ENCODE data around the gene C1GALT1C1L.

DNA sequence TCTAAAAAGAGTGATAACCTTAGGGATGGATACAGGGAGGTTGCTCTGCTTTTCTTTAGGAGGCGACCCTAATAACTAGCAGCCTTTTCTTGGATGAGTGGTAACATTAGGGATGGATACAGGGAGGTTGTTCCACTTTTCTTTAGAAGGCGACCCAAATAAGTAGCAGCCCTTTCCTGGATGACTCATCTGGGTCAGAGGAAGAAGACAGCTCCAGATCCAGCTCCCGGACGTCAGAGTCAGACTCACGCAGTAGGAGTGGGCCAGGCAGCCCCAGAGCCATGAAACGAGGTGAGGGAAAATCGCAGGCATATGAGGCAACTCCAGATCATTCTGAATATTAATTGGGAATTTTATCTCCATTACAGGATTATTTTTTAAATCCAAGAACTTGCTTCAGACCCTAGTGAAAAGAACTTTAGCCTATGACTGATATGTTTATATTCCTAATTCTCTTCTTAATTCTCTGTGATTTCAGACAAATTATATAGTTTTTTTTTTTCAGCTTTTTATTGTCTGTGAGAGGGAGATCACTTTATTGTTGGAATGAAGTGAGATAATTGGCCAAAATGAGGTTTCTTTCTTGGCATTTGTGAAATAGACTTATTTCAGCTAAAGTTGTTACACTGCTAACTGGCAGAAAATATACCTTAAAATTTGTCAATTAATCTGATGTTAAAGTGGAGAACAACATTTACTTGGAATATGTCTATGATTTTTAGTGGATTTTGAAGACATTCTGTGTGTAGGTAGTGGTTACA lies 31.2 kb upstream of the C1GALT1C1L start:
- TF ChIP-seq, protein P1, sequence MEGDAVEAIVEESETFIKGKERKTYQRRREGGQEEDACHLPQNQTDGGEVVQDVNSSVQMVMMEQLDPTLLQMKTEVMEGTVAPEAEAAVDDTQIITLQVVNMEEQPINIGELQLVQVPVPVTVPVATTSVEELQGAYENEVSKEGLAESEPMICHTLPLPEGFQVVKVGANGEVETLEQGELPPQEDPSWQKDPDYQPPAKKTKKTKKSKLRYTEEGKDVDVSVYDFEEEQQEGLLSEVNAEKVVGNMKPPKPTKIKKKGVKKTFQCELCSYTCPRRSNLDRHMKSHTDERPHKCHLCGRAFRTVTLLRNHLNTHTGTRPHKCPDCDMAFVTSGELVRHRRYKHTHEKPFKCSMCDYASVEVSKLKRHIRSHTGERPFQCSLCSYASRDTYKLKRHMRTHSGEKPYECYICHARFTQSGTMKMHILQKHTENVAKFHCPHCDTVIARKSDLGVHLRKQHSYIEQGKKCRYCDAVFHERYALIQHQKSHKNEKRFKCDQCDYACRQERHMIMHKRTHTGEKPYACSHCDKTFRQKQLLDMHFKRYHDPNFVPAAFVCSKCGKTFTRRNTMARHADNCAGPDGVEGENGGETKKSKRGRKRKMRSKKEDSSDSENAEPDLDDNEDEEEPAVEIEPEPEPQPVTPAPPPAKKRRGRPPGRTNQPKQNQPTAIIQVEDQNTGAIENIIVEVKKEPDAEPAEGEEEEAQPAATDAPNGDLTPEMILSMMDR (IDR thresholded peaks at IDR 0.05; ENCODE audit: borderline replicate concordance, extremely low read depth, low read length, poor library complexity, severe bottlenecking), result no peak
- no peak for TF ChIP-seq EZH2 (IDR thresholded peaks at IDR 0.05; ENCODE audit: borderline replicate concordance, low read depth, low read length, severe bottlenecking)

All from DND-41 (cell line).